ENCODE data around the gene DENND2C. TPM values are rescaled to one million over a fixed set of nuclear protein-coding genes. Genes with fewer than 3 reads are reported as not detected.

Gene DENND2C
- 0.15 and 0.37 TPM in 2 replicates for total RNA-seq

- intact Hi-C loops (cut with micrococcal nuclease) = loop anchor here (1.0 to 2.0 kb wide), 10 partner anchors 47 to 1955 kb away; partner anchors contain the start of genes BCAS2, CSDE1, NRAS and OLFML3
These were observed at the start of gene DENND2C for GRCh38 chr1:114669562-114670082. Gene DENND2C (minus strand): TSS chr1:114670049. CDS start chr1:114625984, 44,065 bp downstream.

DNA sequence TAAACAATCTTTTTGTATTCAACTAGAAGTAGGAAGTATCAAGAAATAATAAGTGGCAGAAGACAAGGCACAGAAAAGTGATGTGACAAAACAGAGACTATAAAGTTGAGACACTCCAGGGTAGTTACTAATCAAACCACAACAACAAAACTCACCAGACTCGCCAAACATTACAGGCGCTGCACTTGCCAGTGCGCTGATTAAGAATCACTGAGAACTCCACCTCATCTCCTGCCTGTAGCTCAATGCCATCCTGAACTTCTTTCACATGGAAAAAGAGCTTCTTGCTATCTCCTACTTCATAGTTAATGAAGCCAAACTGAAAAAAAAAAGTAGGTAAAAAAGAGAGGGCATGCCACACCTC is 49.6 kb upstream of the DENND2C start:
- intact Hi-C loops (cut with micrococcal nuclease) = loop anchor here (10.0 kb wide), 1 partner anchor 745 kb away; the partner anchor contains the start of gene OLFML3

DNA sequence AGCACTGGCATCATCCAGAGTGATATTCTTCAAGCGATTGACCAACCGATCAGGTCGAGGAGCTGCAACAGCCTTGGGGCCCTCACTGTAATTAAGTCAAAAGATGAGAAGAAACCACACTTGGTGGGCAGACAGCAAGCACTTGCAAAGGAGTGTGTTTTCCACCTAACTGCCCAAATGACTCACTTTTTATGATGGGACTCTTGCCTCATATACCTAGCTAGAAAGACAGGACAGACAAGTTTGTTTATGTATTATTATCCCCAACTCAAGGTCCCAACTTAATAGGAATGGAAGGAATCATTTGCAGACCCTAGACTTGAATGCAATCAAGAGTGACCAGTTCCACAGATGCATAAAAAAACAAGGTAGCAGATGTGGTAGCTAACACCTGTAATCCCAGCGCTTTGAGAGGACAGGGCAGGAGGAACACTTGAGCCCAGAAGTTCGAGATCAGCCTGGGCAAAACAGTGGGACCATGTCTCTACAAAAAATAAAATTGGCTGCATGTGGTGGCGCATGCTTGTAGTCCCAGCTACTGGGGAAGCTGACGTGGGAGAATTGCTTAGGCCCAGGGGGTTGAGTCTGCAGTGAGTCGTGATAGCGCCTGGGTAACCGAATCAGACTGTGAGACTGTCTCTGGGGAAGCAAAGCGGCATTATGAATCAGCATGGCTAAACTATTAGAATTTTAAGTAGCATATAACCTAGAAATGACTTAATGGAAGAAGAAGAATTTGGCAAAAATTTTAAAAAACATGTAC is 49.0 kb upstream of the DENND2C start:
- intact Hi-C loops (cut with micrococcal nuclease) = loop anchor here (10.0 kb wide), 1 partner anchor 744 kb away; the partner anchor contains the start of gene OLFML3

GRCh38 chr1:114716304-114717170 is 46.7 kb upstream of the DENND2C start, which contains the start of gene NRAS:
Gene NRAS (minus strand): TSS chr1:114716771. CDS start chr1:114716160, 611 bp downstream.
- intact Hi-C loops (cut with micrococcal nuclease) = loop anchor here (1.0 to 10.0 kb wide), 12 partner anchors 41 to 1760 kb away; partner anchors contain the start of genes BCAS2, CSDE1, DCLRE1B and DENND2C

DNA sequence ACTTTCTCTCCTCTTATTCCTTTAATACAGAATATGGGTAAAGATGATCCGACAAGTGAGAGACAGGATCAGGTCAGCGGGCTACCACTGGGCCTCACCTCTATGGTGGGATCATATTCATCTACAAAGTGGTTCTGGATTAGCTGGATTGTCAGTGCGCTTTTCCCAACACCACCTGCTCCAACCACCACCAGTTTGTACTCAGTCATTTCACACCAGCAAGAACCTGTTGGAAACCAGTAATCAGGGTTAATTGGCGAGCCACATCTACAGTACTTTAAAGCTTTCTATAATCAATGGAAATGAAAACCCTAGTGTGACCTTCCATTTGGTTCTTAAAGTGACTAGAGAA is 46.1 kb upstream of the DENND2C start:
- intact Hi-C loops (cut with micrococcal nuclease) = loop anchor here (1.0 to 10.0 kb wide), 12 partner anchors 41 to 1759 kb away; partner anchors contain the start of genes BCAS2, CSDE1, DCLRE1B and DENND2C

GRCh38 chr1:114712977-114713376 is 43.1 kb upstream of the DENND2C start:
- intact Hi-C loops (cut with micrococcal nuclease) = loop anchor here (10.0 kb wide), 1 partner anchor 738 kb away; the partner anchor contains the start of gene OLFML3

DNA sequence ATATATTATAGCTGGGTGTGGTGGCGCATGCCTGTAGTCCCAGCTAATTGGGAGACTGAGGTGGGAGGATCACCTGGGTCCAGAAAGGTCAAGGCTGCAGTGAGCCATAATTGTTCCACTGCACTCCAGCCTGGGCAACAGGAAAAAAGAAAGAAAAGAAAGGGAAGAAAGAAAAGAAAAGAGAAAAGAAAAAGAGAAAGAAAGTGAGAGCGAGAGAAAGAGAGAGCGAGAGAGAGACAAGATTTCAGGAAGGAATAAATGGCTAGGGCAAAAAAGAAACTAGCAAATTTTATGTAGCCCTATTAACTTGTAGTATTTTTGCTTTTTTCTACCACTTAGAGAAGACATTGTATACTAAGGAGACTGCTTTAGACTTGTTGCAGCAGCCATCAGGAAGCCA is 40.5 kb upstream of the DENND2C start:
- intact Hi-C loops (cut with micrococcal nuclease) = loop anchor here (10.0 kb wide), 1 partner anchor 736 kb away; the partner anchor contains the start of gene OLFML3

GRCh38 chr1:114707604-114708003 is 37.8 kb upstream of the DENND2C start:
- intact Hi-C loops (cut with micrococcal nuclease) = no loop called here

DNA sequence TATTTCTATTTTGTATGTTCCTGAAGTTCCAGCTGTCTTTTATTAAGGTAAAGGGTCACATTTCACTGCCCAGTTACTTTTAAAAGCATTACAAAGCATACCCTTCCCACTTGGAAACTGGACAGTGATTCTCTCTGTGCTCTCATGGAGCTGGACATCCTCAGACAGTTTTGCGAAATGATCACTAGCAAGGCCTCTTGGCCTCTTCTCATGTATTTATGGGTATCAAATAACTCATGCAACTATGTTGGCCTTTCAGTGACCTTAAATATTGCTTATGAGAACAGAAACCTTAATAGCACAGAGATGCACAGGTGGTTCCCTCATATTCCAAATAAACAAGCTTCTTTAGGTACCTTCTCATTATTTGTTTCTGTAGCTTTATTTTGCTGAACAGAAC is 33.4 kb upstream of the DENND2C start:
- intact Hi-C loops (cut with micrococcal nuclease) = no loop called here

- intact Hi-C loops (cut with micrococcal nuclease) = no loop called here
These were observed 32.9 kb upstream of the DENND2C start for GRCh38 chr1:114702737-114703136.

- intact Hi-C loops (cut with micrococcal nuclease) = no loop called here
These were observed 32.1 kb upstream of the DENND2C start for GRCh38 chr1:114701931-114702330.

DNA sequence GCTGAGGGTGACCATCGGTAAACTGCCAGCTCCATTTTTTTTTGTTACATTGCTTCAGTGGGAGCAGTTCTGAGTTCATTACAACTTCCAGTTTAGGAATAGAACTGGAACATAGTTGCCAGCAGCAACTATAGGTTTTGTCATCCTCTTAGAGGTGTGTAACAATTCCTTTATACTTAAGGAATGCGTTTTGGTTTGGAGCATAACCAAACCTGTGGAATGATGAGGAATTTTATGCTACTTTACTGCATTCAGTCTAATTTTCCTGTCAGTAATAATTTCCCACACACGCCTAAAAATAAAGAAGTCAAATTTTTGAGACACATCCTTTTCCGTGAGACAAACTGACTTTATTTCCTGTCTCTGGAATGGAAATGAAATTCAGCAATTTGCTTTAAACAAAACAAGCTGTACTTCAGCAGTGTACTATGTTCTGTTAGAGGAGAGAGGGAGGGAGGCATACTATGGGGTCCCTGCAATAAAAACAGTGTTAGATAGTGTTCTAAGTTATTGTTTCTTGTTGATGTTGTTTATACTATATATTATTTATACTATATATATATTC is 30.3 kb upstream of the DENND2C start:
- intact Hi-C loops (cut with micrococcal nuclease) = no loop called here

- intact Hi-C loops (cut with micrococcal nuclease) = no loop called here
These were observed 27.0 kb upstream of the DENND2C start for GRCh38 chr1:114696810-114697209.

- intact Hi-C loops (cut with micrococcal nuclease) = no loop called here
These were observed 25.7 kb upstream of the DENND2C start, which contains the start of gene AMPD1 for GRCh38 chr1:114695430-114696058. Gene AMPD1 (minus strand): TSS chr1:114695546. CDS start chr1:114695471, 75 bp downstream.

- intact Hi-C loops (cut with micrococcal nuclease) = no loop called here
These were observed 24.9 kb upstream of the DENND2C start for GRCh38 chr1:114694540-114695310.

DNA sequence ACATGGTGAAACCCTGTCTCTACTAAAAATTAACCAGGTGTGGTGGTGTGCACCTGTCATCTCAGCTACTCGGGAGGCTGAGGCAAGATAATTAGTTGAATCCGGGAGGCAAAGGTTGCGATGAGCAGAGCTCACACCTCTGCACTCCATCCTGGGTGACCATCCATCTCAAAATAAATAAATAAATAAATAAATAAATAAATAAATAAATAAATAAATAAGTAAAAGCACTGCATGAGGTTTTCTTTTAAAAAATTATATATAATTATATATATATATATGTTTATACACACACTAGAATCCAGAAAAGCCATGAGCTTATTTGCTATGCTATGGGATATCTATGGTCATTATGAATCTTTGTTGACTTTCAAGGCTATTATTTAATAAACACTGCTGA is 23.1 kb upstream of the DENND2C start:
- intact Hi-C loops (cut with micrococcal nuclease) = no loop called here

DNA sequence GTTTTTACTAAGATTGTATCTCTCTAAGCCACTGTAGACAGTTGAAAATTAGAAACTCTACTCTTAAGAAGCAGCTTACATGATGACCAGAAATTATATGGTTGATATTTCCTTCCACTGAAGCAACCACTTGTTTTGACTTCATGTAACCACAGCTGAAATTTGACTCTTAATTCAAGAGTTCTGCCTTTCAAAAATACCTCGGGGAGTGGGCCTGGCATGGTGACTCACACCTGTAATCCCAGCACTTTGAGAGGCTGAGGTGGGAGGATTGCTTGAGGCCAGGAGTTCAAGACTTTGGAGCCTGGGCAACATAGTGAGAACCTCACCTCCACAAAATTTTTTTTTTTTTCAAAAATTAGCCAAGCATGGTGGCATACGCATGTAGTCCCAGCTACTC is 21.2 kb upstream of the DENND2C start:
- intact Hi-C loops (cut with micrococcal nuclease) = no loop called here

GRCh38 chr1:114690148-114690547 is 20.3 kb upstream of the DENND2C start:
- intact Hi-C loops (cut with micrococcal nuclease) = no loop called here

GRCh38 chr1:114688526-114688925 is 18.7 kb upstream of the DENND2C start:
- intact Hi-C loops (cut with micrococcal nuclease) = no loop called here

DNA sequence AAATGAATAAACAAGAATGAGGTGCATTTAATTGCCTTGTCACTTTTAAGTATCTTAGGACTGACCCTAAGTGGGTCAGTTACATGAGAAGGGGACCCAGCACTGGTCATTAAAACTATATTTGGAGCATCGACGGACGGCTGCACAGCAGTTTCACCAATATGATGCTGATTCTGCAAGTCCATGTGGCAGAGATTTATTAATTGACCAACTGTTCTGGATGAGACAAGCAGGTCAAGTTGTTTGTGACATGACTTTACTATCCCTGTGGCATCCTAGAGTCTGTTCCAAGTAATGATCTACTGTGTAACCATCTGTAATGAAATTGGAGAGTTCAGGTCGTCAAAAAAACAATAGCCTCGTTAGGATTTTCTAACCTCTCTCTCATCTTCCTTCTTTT is 16.0 kb upstream of the DENND2C start:
- intact Hi-C loops (cut with micrococcal nuclease) = no loop called here

Data from T-helper 1 cell treated with Interleukin-12 subunit alpha and Interleukin-12 subunit beta and Interleukin-4 antibody, amounts not matched to agents 30 ng/mL and 1 ng/mL, for 36 hours (primary cell).